ENCODE results near the gene INPP5B. TPM values are rescaled to one million over a fixed set of nuclear protein-coding genes. Genes with fewer than 3 reads are reported as not detected.

Gene INPP5B
- total RNA-seq, 4 donors from 2014 or later: 6.2 to 20.4 (median 13.7) TPM

DNA sequence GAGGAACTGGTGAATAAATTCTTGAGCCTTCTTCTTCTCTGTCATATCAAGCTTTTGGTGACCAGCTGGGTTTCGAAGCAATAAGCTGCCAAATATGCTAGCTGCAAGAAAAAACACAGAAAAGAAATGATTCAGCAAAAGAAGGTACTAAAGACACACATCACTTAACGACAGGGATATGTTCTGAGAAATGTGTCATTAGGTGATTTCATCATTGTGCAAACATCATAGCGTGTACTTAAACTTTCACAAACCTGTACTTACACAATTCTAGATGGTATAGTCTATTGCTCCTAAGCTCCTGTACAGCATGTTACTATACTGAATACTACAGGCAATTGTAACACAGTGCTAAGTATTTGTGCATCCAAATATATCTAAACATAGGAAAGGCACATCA lies 84.5 kb downstream of the INPP5B start:
- Histone ChIP-seq H3K4me3 (no peak overlapping the region), H3K9me3 (no peaks in the 10 kb centered on the region), H3K4me1 (peaks cover 5 to 76% (median 11%) of the 10 kb centered on the region in 3 donors), H3K27me3 (no peaks in the 10 kb centered on the region), H3K36me3 (peaks cover 0 to 65% (median 5%) of the 10 kb centered on the region in 3 donors), H3K27ac (peak overlapping the region; percentile 76 to 99 (median 85))
- TF ChIP-seq, protein P1, sequence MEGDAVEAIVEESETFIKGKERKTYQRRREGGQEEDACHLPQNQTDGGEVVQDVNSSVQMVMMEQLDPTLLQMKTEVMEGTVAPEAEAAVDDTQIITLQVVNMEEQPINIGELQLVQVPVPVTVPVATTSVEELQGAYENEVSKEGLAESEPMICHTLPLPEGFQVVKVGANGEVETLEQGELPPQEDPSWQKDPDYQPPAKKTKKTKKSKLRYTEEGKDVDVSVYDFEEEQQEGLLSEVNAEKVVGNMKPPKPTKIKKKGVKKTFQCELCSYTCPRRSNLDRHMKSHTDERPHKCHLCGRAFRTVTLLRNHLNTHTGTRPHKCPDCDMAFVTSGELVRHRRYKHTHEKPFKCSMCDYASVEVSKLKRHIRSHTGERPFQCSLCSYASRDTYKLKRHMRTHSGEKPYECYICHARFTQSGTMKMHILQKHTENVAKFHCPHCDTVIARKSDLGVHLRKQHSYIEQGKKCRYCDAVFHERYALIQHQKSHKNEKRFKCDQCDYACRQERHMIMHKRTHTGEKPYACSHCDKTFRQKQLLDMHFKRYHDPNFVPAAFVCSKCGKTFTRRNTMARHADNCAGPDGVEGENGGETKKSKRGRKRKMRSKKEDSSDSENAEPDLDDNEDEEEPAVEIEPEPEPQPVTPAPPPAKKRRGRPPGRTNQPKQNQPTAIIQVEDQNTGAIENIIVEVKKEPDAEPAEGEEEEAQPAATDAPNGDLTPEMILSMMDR (IDR thresholded peaks at IDR 0.05): no peak
- no peak for TF ChIP-seq POLR2A (IDR thresholded peaks at IDR 0.05)
- intact Hi-C loops (cut with DNase I): no loop called here
- DNase-seq: no peak
- WGBS, 2 donors: 31 to 37% methylated on average over 3 of the region's 3 CpGs

DNA sequence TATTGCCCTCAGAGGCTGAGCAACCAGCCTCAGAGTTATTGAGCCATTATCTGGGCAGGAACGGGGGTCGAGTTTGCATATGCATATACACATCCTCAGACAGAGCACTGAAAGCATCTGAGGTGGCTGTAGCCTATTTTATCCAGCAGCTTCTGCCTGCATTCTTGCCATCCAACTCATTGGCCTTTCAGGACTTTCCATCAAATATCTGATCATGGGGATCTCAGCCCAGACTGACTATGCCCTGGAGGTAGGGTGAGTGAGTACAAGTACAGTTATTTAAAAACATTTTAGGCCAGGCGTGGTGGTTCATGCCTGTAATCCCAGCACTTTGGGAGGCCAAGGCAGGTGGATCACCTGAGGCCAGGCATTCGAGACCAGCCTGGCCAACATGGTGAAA lies 85.7 kb downstream of the INPP5B start:
- Histone ChIP-seq H3K27ac (peak overlapping the region; percentile 78 to 99 (median 94)), H3K4me3 (no peak overlapping the region), H3K27me3 (no peaks in the 10 kb centered on the region), H3K36me3 (peaks cover 0 to 67% (median 5%) of the 10 kb centered on the region in 3 donors), H3K4me1 (peaks cover 5 to 76% (median 16%) of the 10 kb centered on the region in 3 donors), H3K9me3 (no peaks in the 10 kb centered on the region)
- intact Hi-C loops (cut with DNase I): no loop called here
- DNase-seq: no peak
- no peak for TF ChIP-seq POLR2A (IDR thresholded peaks at IDR 0.05)
- TF ChIP-seq, protein P1 (IDR thresholded peaks at IDR 0.05): no peak
- WGBS, 2 donors: 45 to 69% methylated on average over 3 to 4 of the region's 4 CpGs

DNA sequence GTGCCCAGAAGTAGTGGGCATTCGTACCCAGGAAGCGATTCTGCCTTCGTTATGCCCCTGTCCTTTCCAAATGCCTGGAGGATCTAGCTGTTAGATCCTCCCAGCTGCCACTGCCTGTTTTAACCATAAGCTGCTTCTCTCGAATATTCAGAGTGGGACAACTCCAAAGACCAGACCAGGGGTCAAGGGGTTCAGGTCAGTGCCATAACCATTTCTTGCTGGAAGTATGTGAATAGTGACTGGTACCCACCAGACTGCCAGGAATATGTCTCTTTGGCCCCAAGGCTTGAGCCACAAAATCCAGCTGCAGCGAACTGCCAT lies 86.5 kb downstream of the INPP5B start:
- H3K4me1 ChIP-seq: peaks cover 5 to 76% (median 18%) of the 10 kb centered on the region in 3 donors
- intact Hi-C loops (cut with DNase I): no loop called here
- H3K36me3 ChIP-seq: peaks cover 0 to 65% (median 0%) of the 10 kb centered on the region in 3 donors
- no peak for TF ChIP-seq POLR2A (IDR thresholded peaks at IDR 0.05)
- TF ChIP-seq, protein P1 (IDR thresholded peaks at IDR 0.05): no peak
- H3K4me3 ChIP-seq: peak overlapping the region; percentile 72 to 98 (median 77)
- 18 to 24% methylated on average over 4 of the region's 5 CpGs for WGBS, 2 donors
- H3K27ac ChIP-seq: peak overlapping the region; percentile 92 to 99 (median 94)
- H3K9me3 ChIP-seq: no peaks in the 10 kb centered on the region
- no peaks in the 10 kb centered on the region for H3K27me3 ChIP-seq
- DNase-seq: no peak

DNA sequence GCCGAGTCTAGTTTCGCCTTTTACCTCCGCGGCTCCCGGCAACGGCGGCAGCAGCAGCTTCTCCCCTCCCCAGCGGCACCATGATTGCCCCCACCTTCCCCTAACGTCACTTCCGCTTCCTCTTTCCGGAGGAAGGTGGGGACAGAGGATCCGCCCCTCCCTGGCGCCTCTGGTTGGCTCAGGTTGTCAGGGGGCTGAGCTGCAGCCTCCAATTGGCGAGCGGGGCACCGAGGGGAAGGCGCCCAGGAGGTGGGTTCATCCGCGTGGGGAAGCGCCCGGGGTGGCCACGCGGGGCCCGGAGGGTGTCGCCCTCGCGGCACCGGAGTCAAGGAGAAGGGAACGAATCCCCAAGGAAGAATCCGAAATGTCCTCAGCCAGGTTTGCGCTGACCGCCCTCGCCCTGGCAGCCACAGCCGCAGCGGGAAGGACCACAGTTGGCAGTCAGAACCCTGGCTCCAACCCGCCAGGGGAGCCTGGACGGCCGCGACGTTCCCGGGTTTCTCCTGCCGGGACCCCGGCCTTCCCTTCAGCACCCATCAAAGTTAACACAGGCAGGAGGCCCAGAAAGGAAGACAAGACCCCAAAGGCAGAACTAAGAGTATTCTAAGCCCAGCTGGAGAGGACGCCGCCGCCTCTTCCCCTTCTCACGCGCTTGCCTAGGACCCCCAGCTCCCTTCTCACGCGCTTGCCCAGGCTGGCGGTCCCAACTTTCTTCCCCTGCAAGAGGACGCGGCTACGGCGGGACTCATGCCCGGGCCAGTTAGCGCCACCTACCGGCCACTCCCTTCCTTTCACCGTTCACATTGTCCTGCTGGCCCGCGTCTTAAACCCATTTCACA lies 87.1 kb downstream of the INPP5B start, which contains the start of gene MTF1:
TSS of gene MTF1 (minus strand) at position 86 of the 839 bp plus-strand sequence. CDS start 1,934 bp downstream, outside the sequence.
- intact Hi-C loops (cut with DNase I): loop anchor here (5.0 kb wide), 1 partner anchor 52 kb away; the partner anchor contains the start of genes C1orf122 and YRDC
- peak within 1 kb of the TSS; percentile 92 to 99 (median 94) for H3K27ac ChIP-seq
- H3K4me1 ChIP-seq: peaks cover 5 to 76% (median 22%) of the 10 kb centered on the region in 3 donors
- peak within 1 kb of the TSS; percentile 72 to 98 (median 77) for H3K4me3 ChIP-seq
- H3K27me3 ChIP-seq: no peaks in the 10 kb centered on the region
- no peaks in the 10 kb centered on the region for H3K9me3 ChIP-seq
- H3K36me3 ChIP-seq: peaks cover 0 to 65% (median 0%) of the 10 kb centered on the region in 3 donors
- DNase-seq: peak; percentile 77
- TF ChIP-seq, protein P1 (IDR thresholded peaks at IDR 0.05): peak; percentile 75 to 94 (median 89)
- TF ChIP-seq POLR2A (IDR thresholded peaks at IDR 0.05): peak in 3 of 4 donors; percentile 76 to 95 (median 87)
- 0% methylated on average over 17 to 31 of the region's 61 CpGs for WGBS, 2 donors
